Thyroid gland (tissue), 4 donors: ENCODE measurements around the gene LRRC8E.

Experiments used
- POLR2A ChIP-seq, 2 donors: fragments of 450-650 bp; IDR thresholded peaks; one replicate each; pipeline ENCODE4 v1.6.1; 2017; ENCODE audit warnings: antibody characterized with exemption in 2 of 2, mild to moderate bottlenecking in 2 of 2, moderate library complexity in 1 of 2
- TF ChIP-seq, protein P1 (sequence below), 6 experiments: fragments of 200-600 bp in 3 of 6; fragments of 450-650 bp in 3 of 6; sonication (generic) in 3 of 6; IDR thresholded peaks; one replicate each; pipeline ENCODE4 v1.5.1; 2016 to 2019; ENCODE audit warnings: antibody characterized with exemption in 6 of 6, mild to moderate bottlenecking in 2 of 6, inconsistent platforms in 1 of 6, moderate library complexity in 1 of 6

DNA sequence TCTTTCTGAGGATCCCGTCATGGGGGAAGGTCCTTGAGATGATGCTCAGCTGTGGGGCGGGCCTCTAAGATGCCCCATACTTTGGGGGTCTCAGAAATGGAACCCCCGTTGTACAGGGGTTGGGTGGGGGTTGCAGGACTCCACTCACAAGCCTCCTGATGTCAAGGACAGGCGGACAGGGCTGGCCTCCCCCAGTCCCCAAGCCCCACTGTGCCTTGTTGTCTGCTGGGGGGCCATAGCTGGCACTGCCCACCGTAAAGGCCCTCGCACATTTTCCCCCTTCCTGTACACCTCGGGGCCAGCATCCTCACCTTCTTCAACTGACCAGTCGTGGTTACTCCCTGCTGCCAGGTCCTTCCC lies 34.5 kb downstream of the LRRC8E start:
- TF ChIP-seq POLR2A (IDR thresholded peaks at IDR 0.05) = no peak
- TF ChIP-seq, protein P1, sequence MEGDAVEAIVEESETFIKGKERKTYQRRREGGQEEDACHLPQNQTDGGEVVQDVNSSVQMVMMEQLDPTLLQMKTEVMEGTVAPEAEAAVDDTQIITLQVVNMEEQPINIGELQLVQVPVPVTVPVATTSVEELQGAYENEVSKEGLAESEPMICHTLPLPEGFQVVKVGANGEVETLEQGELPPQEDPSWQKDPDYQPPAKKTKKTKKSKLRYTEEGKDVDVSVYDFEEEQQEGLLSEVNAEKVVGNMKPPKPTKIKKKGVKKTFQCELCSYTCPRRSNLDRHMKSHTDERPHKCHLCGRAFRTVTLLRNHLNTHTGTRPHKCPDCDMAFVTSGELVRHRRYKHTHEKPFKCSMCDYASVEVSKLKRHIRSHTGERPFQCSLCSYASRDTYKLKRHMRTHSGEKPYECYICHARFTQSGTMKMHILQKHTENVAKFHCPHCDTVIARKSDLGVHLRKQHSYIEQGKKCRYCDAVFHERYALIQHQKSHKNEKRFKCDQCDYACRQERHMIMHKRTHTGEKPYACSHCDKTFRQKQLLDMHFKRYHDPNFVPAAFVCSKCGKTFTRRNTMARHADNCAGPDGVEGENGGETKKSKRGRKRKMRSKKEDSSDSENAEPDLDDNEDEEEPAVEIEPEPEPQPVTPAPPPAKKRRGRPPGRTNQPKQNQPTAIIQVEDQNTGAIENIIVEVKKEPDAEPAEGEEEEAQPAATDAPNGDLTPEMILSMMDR (IDR thresholded peaks at IDR 0.05) = no peak
